KG1 (cell line): ENCODE results near the gene NFATC3.

ENCODE experiments used
- DNase-seq: peaks from one replicate; lab custom pipeline; 2025; lab: John Stamatoyannopoulos, UW

Gene NFATC3

DNA sequence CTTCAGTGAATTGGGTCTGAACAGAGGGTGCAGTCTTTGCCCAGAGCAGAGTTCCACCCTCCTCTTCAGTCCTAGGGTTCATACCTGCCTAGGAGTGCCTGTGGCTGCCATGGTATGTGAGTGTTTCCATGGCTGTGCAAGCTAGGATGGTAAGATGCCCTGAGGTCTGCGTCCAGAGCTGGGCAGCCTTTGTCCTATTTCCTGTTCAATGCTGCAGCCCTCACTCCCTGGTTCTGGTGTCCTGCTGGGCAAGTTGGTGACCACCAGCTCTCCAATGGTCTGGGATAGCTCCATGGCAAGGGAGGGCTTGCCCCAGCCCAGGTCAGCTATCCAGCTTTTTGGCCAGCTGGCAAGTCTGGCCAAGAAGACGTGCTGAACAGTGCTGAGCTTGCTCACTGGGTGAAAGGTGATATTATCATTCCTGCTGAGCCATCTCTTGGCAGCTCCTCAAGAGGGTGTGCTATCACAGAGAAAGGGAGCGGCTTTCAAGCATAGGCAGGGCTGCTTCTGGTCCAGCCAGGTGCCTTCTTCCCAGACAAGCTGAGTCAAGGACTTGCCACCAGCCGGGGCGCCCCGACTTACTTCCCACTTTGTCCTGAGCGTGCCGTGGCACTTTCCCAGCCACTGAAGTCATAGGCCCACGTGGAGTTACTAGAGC, 13.0 kb upstream of the NFATC3 start:
- DNase-seq: no peak

DNA sequence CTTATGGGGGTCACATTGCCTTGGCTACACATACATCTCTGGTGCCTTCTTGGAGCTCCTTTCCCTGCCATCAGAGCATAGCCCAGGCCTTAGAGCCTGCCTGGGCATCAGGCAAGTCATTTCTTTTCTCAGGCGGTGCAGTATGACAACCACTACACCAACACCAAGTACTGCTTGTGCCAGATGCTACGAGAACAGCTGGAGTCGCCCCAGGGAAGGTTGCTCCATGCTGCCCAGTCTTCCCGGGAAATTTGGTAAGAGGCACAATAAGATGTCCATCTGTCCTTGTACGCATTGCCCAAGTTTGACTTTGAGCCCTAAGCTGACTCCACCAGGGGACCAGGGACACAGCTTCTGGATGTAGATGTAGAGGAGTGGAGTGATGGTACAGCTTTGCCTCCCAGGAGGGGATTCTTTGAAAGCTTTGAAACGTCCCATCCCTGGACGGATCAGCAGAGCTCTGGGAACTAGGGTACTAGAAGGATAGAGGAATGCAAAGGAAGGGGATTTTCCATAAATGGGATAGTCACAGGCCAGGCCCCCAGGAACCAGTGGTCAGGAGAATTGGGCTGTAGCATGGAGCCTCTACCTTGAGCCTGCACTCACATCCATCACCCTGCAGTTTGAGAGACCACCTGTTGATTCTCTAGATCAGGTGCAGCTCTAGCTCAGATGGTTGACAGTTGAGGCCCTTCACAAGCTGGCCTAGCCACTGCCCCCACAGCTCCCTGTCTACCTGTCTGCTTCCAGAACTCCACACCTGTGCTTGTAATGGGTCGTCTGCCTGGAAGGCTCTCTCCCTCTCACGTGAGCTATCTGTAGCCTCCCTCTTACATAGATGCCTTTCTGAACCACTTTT, 11.0 kb upstream of the NFATC3 start:
- no peak for DNase-seq

DNA sequence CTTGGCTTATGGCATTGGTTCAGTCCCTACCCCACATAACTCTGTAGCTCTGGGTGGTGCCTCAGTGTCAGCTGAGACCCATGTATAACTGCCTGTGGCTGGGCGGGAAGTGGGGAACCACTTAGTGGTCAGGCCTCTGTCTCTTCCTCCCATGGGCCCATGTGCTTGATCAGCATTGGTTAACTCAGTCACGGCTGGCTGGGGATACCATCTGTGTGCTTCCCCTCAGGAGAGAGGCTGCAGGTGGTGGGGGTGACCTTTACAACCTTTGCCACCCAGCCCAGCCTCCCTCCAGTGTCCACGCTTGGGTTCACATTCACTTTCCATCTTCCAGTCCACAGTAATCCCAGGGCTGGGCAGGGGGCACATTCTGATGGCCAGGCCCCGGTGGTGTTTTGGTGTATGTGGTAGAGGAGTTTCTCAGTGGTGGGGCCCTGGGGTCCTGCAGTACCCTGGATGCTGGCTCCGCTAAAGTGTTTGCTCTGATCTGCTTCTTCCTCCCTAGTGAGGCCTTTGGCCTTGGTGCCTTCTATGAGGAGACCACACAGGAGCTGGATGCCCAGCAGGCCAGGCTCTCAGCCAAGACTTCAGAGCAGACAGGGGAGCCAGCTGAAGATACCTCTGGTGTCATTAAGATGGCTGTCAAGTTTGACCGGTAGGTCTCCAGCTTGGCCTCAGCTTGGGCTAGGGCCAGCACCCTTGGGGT, 10.2 kb upstream of the NFATC3 start:
- peak; percentile 63 for DNase-seq

DNA sequence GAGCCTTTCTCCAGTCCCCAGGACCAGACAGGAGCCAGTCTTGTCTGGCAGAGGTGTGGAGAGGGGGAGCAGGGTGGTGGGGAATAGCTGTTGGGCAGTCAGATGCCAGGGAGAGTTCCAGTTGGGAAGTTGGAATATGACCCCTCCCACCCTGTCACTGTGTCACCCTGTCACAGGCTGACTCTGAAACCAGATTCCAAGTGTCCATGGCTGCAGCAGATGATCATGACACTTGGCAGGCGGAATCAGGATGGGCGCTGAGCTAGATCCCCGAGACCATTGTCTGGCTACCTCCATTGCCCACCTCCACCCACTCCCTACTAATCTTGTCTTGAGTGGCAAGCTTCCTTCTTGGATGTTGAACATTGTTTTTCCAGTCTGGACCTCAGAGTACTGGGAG, 9.2 kb upstream of the NFATC3 start:
- DNase-seq: no peak

DNA sequence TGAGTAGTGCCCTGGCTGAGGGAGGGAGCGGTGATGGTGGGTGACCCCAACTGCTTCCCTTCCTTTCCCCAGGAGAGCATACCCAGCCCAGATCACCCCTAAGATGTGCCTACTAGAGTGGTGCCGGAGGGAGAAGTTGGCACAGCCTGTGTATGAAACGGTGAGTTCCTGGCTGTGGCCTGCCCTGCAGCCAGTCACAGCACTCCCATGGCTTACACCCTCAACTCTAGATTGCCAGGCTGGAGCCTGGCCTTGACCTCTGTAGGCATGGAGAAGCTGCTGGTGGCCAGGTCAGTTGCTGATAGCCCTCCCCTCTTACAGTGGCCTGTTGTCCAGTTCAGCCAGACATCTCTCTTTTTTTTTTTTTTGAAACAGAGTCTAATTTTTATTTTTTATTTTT, 8.6 kb upstream of the NFATC3 start:
- DNase-seq: no peak

DNA sequence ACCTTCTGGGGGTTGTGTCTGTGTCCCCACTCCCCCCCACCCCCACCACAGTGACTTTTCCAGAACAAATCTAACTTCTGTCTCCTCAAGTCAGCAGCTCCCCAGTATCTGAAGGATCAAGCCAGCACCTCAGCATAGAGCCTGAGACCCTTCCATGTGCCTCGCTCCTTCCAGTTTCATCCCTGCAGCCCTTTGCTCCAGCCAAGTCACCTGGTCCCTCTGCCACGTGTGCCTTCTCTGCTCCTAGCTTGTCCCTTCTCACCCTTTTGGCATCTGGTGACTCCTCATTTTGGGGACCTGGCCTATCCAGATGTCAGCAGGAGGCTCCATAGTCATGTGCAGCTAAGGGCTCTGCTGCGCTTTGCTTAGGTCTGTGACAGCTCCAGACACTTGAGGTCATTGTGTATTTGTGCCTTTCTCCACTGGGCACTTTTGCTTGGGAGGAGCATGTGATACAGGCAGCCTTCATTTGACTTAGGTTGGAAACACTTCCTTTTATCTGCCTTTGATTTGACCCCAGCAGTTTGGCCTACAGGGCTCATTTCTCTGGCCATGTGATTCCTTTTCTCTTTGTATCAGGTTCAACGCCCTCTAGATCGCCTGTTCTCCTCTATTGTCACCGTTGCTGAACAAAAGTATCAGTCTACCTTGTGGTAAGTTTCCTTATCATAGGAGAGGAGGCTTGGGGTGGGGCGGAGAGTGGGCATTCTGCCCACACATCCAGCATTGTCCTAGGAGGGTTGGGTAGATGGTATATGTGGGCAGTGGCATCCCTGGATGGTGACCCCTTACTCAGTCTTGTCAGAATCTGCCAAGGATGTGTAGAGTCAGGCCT, 7.1 kb upstream of the NFATC3 start:
- DNase-seq: no peak

DNA sequence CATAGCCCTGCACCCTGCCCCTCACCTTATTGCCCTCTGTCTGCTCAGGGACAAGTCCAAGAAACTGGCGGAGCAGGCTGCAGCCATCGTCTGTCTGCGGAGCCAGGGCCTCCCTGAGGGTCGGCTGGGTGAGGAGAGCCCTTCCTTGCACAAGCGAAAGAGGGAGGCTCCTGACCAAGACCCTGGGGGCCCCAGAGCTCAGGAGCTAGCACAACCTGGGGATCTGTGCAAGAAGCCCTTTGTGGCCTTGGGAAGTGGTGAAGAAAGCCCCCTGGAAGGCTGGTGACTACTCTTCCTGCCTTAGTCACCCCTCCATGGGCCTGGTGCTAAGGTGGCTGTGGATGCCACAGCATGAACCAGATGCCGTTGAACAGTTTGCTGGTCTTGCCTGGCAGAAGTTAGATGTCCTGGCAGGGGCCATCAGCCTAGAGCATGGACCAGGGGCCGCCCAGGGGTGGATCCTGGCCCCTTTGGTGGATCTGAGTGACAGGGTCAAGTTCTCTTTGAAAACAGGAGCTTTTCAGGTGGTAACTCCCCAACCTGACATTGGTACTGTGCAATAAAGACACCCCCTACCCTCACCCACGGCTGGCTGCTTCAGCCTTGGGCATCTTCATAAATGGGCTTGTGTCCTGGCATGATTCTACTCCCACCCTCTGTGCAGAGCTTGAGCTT, 6.3 kb upstream of the NFATC3 start:
- no peak for DNase-seq

DNA sequence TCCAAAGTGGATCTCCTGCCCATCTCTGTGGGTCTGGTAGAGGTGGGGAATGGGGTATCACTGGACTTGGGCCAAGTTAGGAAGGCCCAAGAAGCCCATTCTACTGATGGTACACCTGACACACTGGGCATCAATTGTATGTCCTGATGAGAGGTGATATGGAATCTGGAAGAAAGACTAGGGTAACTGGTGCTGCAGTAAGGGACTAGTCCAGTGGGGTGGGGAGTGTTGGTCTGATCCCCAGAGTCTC, 5.9 kb upstream of the NFATC3 start:
- no peak for DNase-seq

DNA sequence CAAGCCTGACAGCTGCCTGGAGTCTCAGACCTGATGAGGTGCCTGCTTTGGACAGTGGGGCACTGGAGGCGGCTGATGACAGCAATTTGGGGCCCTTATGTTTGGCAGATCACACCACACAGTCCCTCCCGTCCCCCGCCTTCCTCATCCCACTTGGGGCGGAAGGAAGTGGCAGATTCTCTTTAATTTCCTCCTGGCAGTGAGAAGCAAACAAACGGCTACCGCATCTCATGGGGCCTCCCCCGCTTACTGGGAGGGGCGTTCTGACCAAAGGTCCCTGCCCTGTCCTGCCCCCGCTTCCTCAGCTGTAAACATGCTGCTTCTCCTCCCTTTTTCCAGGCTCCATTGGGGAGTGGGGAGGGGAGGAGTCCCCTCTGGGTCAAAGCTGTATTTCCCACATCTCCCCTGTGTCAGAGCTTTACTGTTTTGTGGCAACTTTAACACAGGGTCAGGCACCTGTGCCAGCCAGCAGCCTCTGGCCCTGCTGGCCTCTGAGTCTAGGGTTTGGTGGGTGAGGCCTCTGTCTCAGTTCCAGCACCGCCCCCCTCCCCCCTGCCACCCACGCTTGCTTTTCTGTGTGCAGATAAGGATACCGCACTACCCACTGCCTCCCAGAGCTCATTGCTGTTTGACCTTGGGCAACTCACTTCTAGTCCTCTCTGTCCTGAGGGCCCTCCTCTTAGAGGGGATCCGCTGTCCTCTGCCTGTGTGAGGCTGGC, 5.4 kb upstream of the NFATC3 start:
- peak; percentile 85 for DNase-seq

DNA sequence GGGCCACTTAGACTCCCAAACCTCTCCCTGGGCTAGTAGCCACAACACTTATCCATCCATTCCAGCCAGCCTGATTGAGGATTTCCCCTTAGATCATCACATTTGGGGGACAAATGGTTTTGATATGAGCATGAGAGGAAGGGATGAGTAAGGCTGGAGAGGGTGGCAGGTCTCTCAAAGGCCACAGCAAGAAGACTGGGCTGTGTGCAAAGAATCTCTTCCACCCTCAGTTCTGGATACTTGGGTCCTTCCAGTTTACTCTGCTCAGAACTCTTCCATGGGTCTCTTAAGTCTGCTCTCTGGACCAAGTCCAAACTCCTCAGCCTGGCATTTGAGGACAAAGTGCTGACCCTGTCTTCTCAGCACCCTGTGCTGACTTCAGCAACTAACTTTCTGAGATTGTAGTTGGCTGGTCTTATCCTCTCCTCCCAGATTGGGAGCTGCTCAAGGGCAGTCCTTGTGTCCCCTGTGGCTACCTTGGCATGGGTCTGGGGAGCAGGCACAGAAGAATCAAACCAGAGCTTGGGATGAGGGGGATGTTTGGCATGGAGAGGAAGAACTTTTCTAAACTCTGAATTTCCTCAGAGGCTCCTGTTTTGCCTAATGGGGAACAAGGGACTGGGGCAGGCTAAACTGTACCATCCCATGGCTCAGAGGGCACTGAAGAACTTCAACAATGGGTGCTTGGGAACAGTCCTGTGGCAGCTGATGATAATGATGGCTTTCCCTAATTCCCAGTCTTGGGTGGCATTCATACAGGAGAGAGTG, 3.1 kb upstream of the NFATC3 start:
- no peak for DNase-seq

DNA sequence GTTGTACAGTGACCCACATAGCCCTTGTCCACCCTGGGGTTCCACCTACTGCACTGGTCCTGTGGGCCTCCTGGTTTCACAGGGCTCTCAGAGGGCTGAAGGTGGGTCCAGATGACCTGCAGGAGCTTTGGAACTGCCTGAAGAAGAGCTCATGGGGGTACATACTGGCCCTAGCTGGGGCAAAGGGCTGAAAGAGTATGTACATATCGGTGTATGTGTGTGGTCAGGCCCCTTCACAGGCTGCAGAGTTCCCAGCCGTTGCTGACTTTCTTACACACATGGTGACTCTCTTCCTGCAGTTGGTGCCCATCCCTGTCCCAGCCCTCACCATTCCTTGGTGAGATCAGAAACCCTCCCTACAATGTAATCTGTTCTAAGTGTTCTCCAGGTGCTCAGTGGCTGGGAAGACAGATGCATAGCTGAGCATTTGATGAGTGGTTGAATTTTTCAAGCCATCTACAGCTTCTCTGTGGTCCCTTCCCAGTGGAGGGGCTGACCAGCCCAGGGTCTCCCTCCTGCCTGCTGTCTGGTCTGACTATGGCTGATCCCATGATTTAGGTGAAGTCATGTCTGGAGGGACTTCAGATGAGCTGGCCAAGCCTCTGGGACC, 2.4 kb upstream of the NFATC3 start:
- DNase-seq: no peak

DNA sequence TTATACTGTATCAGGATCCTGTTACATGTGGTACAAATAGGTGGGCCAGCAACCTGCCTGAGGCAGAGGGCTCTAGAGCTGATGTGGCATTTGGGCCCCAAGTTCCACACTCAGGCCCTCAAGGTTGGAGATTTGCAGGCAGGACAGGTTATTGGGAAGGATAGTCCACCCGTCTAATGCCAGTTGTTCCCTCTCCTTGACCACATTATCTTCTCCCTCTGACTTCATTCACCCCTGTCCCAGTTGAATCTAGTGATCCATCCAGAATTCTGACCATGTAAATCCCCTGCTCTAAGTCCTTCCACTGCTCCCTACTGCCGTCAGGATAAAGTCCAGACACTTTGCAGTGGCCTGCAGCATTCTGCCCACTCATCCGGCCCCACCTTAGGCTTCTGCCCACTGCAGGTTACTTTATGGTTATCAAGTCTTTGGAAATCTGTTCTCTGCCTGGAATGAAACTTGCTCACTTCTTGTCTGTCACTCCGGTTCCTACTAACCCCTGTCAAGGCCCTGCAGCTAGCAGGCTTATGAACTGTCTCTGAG, 1.9 kb upstream of the NFATC3 start:
- no peak for DNase-seq

DNA sequence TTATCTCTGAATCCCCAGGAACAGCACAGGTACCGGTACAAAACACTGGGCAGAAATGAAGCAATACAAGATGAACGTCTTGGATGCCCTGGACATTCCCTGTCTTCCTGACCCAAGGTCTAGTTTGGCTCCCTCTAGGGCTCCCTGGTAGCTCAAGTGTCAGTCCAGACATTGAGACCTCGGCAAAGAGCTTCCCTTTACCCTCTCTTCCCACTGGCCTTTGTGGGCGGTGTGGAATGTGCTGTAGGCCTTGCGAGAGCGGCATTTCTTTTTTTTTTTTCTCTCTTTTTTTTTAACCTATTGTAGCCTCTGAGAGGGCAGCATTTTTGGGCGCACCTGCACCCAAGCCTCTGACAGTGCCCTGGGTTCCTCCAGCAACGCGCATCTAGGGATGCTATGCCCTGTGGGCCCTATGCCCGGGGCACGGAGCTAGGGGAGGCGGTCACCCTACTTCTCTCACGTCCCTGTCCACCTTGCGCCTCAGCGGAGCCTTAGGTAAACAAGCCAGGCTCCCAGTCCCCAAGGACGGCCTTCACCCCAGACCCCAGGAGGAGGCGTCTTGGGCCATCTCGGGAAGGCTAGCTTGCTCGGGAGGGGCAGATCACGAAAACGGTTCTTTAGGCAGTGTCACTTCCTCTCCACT, 1.2 kb upstream of the NFATC3 start:
- DNase-seq: no peak

DNA sequence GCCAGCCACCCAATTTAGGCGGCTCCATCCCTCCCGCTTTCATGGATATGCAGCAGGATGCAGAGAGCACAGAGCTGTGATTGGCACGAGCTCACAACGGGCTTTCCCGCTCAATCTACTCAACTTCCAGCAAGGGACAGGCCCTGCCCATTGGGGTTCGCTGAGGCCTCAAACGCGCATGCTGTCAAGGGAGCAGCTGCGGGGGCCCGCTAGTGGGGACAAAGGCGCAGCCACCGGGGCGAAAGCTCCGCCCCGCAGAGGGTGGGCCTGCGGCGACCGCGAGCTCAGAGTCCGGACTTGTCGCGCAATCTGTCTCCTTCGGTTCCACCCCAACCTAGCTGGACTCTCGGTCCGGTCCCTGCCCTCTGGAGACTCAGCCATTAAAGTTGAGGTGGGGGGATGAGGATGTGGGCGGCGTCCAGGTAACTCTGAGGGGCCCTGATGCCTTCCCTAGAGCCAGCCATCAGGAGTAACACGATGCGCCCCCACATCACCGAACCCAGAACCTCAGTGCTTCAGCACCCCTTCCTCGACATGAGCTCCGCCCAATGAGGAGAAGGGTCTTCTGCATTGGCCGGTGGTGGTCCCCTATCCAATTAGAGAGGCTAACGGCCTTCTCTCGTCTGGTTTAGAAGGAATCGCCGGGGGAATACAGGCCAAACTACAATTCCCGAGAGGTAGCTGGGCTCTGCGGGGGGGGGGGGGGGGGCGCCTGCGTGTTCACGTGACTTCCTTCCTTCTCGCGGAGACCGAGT, 489 bp upstream of the NFATC3 start:
- no peak for DNase-seq

DNA sequence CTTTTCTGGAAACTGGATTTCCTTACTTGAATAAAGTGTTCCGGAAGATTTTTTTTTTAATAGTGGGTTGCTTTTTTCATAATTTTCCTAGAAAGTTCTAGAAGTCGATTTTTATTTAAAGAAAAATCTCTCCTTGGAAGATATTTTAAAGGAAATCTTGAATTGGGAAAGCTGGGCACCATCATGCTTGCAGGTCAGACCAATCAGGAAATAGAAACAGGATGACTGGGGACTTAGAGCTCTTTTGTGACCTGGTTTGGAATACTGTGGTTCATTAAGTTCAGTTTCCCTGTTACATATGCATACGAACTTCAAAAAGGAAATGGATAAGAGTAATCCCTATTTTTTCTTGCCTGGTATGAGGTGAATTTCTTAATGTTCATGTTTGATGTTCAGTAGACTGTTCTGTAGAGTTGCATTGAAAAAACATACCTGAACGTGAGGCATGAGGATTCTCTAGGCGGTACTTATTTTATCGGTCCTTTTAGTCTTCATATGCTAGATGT, 1.2 kb downstream of the NFATC3 start:
- no peak for DNase-seq

DNA sequence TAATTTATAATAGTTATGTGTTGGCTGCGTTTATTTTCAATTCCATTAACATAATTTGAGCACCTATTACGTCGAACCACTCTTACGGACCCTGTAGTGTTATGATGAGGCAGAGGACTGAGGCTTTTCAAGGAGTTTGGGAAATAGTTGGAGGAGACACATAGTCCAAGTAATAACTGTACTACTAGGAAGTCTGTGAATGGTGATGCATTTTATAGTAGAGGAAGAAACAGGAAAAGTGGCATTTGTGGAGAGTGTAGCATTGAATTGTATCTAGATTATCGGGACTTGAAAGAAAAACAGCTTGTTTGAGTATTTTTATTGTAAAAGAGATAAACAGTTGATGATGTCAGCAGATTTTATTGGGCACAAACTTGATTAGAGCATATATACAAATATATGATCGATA, 1.7 kb downstream of the NFATC3 start:
- no peak for DNase-seq

DNA sequence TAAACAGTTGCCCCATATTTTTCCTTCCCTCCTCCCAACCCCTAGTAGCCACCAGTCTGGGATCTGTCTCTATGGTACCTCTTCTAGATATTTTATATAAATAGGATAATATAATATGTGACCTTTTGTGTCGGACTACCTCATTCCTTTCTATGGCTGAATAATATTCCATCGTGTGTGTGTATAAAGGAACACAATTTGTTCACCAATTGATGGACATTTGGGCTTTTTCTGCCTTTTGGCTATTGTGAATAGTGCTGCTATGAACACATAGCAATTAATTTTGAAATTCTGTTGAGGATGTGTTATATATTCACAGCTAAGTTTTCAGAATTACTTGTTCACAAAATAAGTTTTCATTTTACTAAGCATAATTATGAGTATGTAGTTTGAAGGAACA, 2.5 kb downstream of the NFATC3 start:
- no peak for DNase-seq
